K562 (cell line): Measurements from ENCODE around the gene SYNE1. TPM values are rescaled to one million over a fixed set of nuclear protein-coding genes. Genes with fewer than 3 reads are reported as not detected.

ENCODE experiments used
- ATAC-seq: fragments of 200-7000 bp; cut with Tn5 transposase; 3 replicates; pipeline ENCODE4 v1.9.1; 2020; ENCODE audit warnings: moderate library complexity
- BruUV-seq: library from RNA; stranded (reverse); fragments of 400-500 nt; replicated peaks from 2 replicates; lab custom pipeline; 2021; lab: Mats Ljungman, UMichigan
- CTCF ChIA-PET: fragments of 300-600 bp; formaldehyde crosslinking; extraction: SDS; loops from one replicate; lab custom pipeline; 2021; ENCODE audit warnings: low intra/inter-chr PET ratio; lab: Yijun Ruan, JAX
- POLR2A ChIA-PET: fragments of 300-600, 350-650 bp; sonication (Branson Sonifier 250); formaldehyde crosslinking; extraction: SDS; loops from one replicate; lab custom pipeline; 2021; ENCODE audit warnings: antibody characterized with exemption, inconsistent platforms; lab: Yijun Ruan, JAX
- DNase-seq, 4 experiments: peaks; one replicate each; pipeline versions ENCODE4 v3.0.0 to v3.0.0-alpha.2; 2011 to 2018; ENCODE audit warnings: low spot score in 3 of 4, mixed read lengths in 3 of 4; ENCODE audit errors: extremely low read depth in 1 of 4
- FAIRE-seq: peaks from 2 replicates; lab custom pipeline; 2011; peaks lifted over from hg19 to GRCh38; lab: Jason Lieb, UNC
- H2AFZ ChIP-seq: 2 replicates; pipeline ENCODE4 v1.6.0; 2011; ENCODE audit warnings: low read depth, low read length, control low read depth, inconsistent platforms
- H3K27ac ChIP-seq: fragments of 200-600 bp; 3 replicates; pipeline ENCODE4 v1.8.0; 2011; ENCODE audit warnings: low read depth, mild to moderate bottlenecking, control low read depth, inconsistent platforms, low read length, moderate library complexity, mixed read lengths; ENCODE audit errors: extremely low read depth
- H3K27me3 ChIP-seq, 2 experiments: fragments of 300-600 bp in 1 of 2; 2 replicates in 1 of 2; 3 replicates in 1 of 2; pipeline versions ENCODE4 v1.6.0 to v1.8.0; 2011; ENCODE audit warnings: inconsistent platforms in 2 of 2, low read length in 2 of 2, mild to moderate bottlenecking in 1 of 2, mixed read lengths in 1 of 2, moderate library complexity in 1 of 2; ENCODE audit not compliant: control insufficient read depth in 2 of 2, insufficient read depth in 2 of 2
- H3K36me3 ChIP-seq: fragments of 300-600 bp; 3 replicates; pipeline ENCODE4 v1.8.0; 2011; ENCODE audit warnings: mild to moderate bottlenecking, low read length, inconsistent platforms; ENCODE audit not compliant: control insufficient read depth, insufficient read depth
- H3K4me1 ChIP-seq, 2 experiments: fragments of 200-600 bp in 1 of 2; replicated peaks in 1 of 2; 2 replicates in 1 of 2; 3 replicates in 1 of 2; pipeline versions ENCODE4 v1.5.1 to v1.8.0; 2011; ENCODE audit warnings: inconsistent platforms in 2 of 2, low read length in 2 of 2, mild to moderate bottlenecking in 1 of 2, mixed read lengths in 1 of 2, moderate library complexity in 1 of 2; ENCODE audit not compliant: control insufficient read depth in 2 of 2, insufficient read depth in 2 of 2
- H3K4me2 ChIP-seq: 2 replicates; pipeline ENCODE4 v1.6.1; 2011; ENCODE audit warnings: low read length, control low read depth, inconsistent platforms, mixed read lengths; ENCODE audit not compliant: insufficient read depth
- H3K4me3 ChIP-seq: fragments of 200-600 bp; sonication (generic), shearing (Covaris generic); 2 replicates; pipeline ENCODE4 v1.5.1; 2016; ENCODE audit warnings: control low read depth, inconsistent platforms
- H3K79me2 ChIP-seq: fragments of 200-600 bp; 3 replicates; pipeline ENCODE4 v1.8.0; 2011; ENCODE audit warnings: low read length, inconsistent platforms; ENCODE audit not compliant: control insufficient read depth, insufficient read depth
- H3K9ac ChIP-seq, 2 experiments: 2 replicates each; pipeline versions ENCODE4 v1.6.0 to v1.6.1; 2011; ENCODE audit warnings: low read depth in 2 of 2, low read length in 2 of 2, control low read depth in 1 of 2, inconsistent platforms in 1 of 2, mild to moderate bottlenecking in 1 of 2, mixed read lengths in 1 of 2; ENCODE audit not compliant: insufficient read depth in 1 of 2
- H3K9me1 ChIP-seq: one replicate; pipeline ENCODE4 v1.6.0; 2011; ENCODE audit warnings: inconsistent platforms, mild to moderate bottlenecking, low read length, moderate library complexity; ENCODE audit not compliant: control insufficient read depth, insufficient read depth
- H3K9me3 ChIP-seq: replicated peaks from 2 replicates; pipeline ENCODE4 v1.5.1; 2011; ENCODE audit warnings: low read depth, low read length, inconsistent platforms; ENCODE audit not compliant: control insufficient read depth, insufficient read depth
- H4K20me1 ChIP-seq: replicated peaks from 2 replicates; pipeline ENCODE4 v1.6.1; 2011; ENCODE audit warnings: low read length, inconsistent platforms, mixed read lengths; ENCODE audit not compliant: control insufficient read depth, insufficient read depth
- GATAD2B ChIP-seq: fragments of 450-650 bp; IDR thresholded peaks from 2 replicates; pipeline ENCODE4 v1.6.1; 2017; ENCODE audit warnings: mild to moderate bottlenecking, borderline replicate concordance
- HNRNPL ChIP-seq: fragments of 200-400 bp; formaldehyde crosslinking; IDR thresholded peaks from 2 replicates; pipeline ENCODE4 v1.6.1; 2017; ENCODE audit warnings: low read depth, mild to moderate bottlenecking, low read length
- MAZ ChIP-seq, 2 experiments: fragments of 450-650 bp in 1 of 2; sonication (generic) in 1 of 2; formaldehyde crosslinking; IDR thresholded peaks in 1 of 2; conservative IDR thresholded peaks in 1 of 2; 2 replicates each; pipeline versions ENCODE4 v1.4.0 to v1.5.0; 2020; ENCODE audit warnings: mild to moderate bottlenecking in 1 of 2, missing genetic modification reagents in 1 of 2
- MNT ChIP-seq, 2 experiments: fragments of 450-650 bp; conservative IDR thresholded peaks; 2 replicates each; pipeline ENCODE4 v1.6.1; 2017; ENCODE audit warnings: mild to moderate bottlenecking in 2 of 2, moderate library complexity in 2 of 2
- NFIC ChIP-seq: fragments of 450-650 bp; IDR thresholded peaks from 2 replicates; pipeline ENCODE4 v1.6.1; 2017; ENCODE audit warnings: mild to moderate bottlenecking, inconsistent platforms
- NFXL1 ChIP-seq: fragments of 450-650 bp; formaldehyde crosslinking; IDR thresholded peaks from 2 replicates; pipeline ENCODE4 v1.4.0; 2021; ENCODE audit warnings: mild to moderate bottlenecking
- POLR2G ChIP-seq: fragments of 200-400 bp; formaldehyde crosslinking; IDR thresholded peaks from 2 replicates; pipeline ENCODE4 v1.6.1; 2017; ENCODE audit warnings: low read depth, mild to moderate bottlenecking, antibody characterized with exemption, low read length, moderate library complexity
- RBBP5 ChIP-seq: fragments of 200-600 bp; sonication (generic); IDR thresholded peaks from 2 replicates; pipeline ENCODE4 v1.6.1; 2012; ENCODE audit warnings: borderline replicate concordance, mild to moderate bottlenecking, low read length, control low read depth, inconsistent platforms; ENCODE audit not compliant: insufficient read depth, poor library complexity, severe bottlenecking
- SRSF1 ChIP-seq: fragments of 200-400 bp; formaldehyde crosslinking; IDR thresholded peaks from 2 replicates; pipeline ENCODE4 v1.6.1; 2017; ENCODE audit warnings: mild to moderate bottlenecking, low read depth, low read length, moderate library complexity
- TCF7L2 ChIP-seq: fragments of 150-350 bp; IDR thresholded peaks from 2 replicates; pipeline ENCODE4 v1.6.1; 2016; ENCODE audit warnings: low read depth, mild to moderate bottlenecking, low read length, moderate library complexity
- TCFL5 ChIP-seq: fragments of 250-450 bp; sonication (Bioruptor Pico); conservative IDR thresholded peaks from 2 replicates; pipeline ENCODE4 v1.6.1; 2021; ENCODE audit warnings: mild to moderate bottlenecking, moderate library complexity, matching md5 sums
- THAP7 ChIP-seq: fragments of 250-450 bp; sonication (Bioruptor Pico); IDR thresholded peaks from 2 replicates; pipeline ENCODE4 v1.5.0; 2021
- ZNF143 ChIP-seq: sonication (generic); formaldehyde crosslinking; IDR thresholded peaks from 2 replicates; pipeline ENCODE4 v1.9.0; 2022; ENCODE audit warnings: mild to moderate bottlenecking, missing genetic modification reagents
- ZNF507 ChIP-seq: conservative IDR thresholded peaks from 2 replicates; pipeline ENCODE4 v1.6.1; 2017; ENCODE audit warnings: missing genetic modification characterization, missing compliant biosample characterization
- ZNF57 ChIP-seq: fragments of 450-650 bp; formaldehyde crosslinking; IDR thresholded peaks from 2 replicates; pipeline ENCODE4 v1.4.0; 2020; ENCODE audit warnings: mild to moderate bottlenecking, moderate library complexity
- WGBS: fragments of 100-300 bp; shearing (Covaris generic); methylation state at CpG from one replicate; pipeline ENCODE4 v1.1.6; 2016; ENCODE audit warnings: low coverage, mixed read lengths; ENCODE audit not compliant: insufficient coverage; ENCODE audit errors: missing lambda C conversion rate; 5-methylcytosine and 5-hydroxymethylcytosine counted together
- in situ Hi-C: fragments of 300-500 bp; cut with MboI; formaldehyde crosslinking; loops from 4 replicates; pipeline ENCODE4 v1.15.0; 2018; ENCODE audit warnings: inconsistent platforms, mixed read lengths
- intact Hi-C: fragments of 100-400 bp; cut with micrococcal nuclease; formaldehyde crosslinking; loops from 2 replicates; pipeline ENCODE4 v1.14.2; 2022
- polyA plus RNA-seq, 8 experiments: library from polyadenylated mRNA; depleted of rRNA in 4 of 8; stranded (reverse) in 5 of 8; unstranded in 3 of 8; fragments of >200 nt; fragmentation: Nextera tagmentation in 2 of 8; fragmentation: Illumina TruSeq in 1 of 8; extraction: Ambion mirVana in 2 of 8; extraction: Trizol in 1 of 8; gene quantifications; 2 replicates each; pipeline versions ENCODE4 v1.2.1 to v1.2.3, GENCODE V29; 2011 to 2014; ENCODE audit warnings: inconsistent platforms in 1 of 8, missing spikeins in 1 of 8
- total RNA-seq, 7 experiments: library from RNA; depleted of rRNA in 6 of 7; stranded (reverse); fragments of >200 nt in 6 of 7; fragmentation: Illumina TruSeq in 2 of 7; extraction: Trizol in 2 of 7; gene quantifications; 2 replicates each; pipeline versions ENCODE4 v1.2.1 to v1.2.3, GENCODE V29; 2011 to 2021; ENCODE audit warnings: low replicate concordance in 1 of 7

The SYNE1 gene
- total and polyA plus RNA-seq, 9 of the 15 experiments (the other 6 are each of a cell fraction or from before 2014, with no cell fraction given) = under 0.01 to 0.42 (median 0.08) TPM; not detected in 1

DNA sequence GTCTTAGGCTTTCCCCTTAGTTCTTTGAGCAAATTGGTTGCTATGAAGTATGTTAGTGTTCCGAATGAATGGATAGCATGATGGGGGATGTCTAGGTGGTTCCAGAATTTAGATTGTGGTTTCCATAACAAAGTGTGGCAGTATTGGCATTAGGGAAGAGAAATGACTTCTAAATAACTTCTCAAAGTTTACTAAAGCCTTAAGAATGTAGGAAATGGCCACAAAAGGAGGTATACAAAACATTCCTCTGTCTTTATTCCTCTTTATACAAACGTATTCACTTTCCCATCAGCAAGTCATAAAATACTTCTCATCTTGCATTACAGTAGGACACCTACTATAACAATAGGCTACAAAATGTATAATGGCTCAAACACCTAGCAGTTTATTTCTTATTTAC is 550.1 kb downstream of the SYNE1 start:
- Histone ChIP-seq H3K4me2 (no peak overlapping the region), H2AFZ (no peak overlapping the region), H3K9me1 (no peaks in the 10 kb centered on the region), H3K36me3 (no peaks in the 10 kb centered on the region), H4K20me1 (no peaks in the 10 kb centered on the region), H3K27ac (no peak overlapping the region), H3K79me2 (no peaks in the 10 kb centered on the region), H3K9ac (no peak overlapping the region), H3K4me1 (no peaks in the 10 kb centered on the region), H3K4me3 (no peak overlapping the region), H3K27me3 (no peaks in the 10 kb centered on the region), H3K9me3 (no peaks in the 10 kb centered on the region)
- POLR2A ChIA-PET = no interaction called here
- 0% methylated on average over 2 of the region's 2 CpGs for WGBS
- no peak for FAIRE-seq
- intact Hi-C loops (no loop called here), in situ Hi-C loops (no loop called here)
- TF ChIP-seq MAZ (CRISPR knock-in tag; conservative IDR thresholded peaks at IDR 0.05 in 1 of 2, IDR thresholded peaks at IDR 0.05 in 1 of 2) (no peak), TCFL5 (CRISPR knock-in tag) (no peak), ZNF143 (CRISPR knock-in tag) (no peak), SRSF1 (no peak), POLR2G (no peak), RBBP5 (no peak), TCF7L2 (no peak), THAP7 (CRISPR knock-in tag) (no peak), ZNF507 (tag) (no peak), MNT (conservative IDR thresholded peaks at IDR 0.05) (no peak), ZNF57 (CRISPR knock-in tag) (no peak), HNRNPL (no peak), NFXL1 (no peak), GATAD2B (no peak), NFIC (no peak)
- CTCF ChIA-PET = no interaction called here
- no TSS peak for BruUV-seq
- no peak for DNase-seq
- ATAC-seq = no peak
